Pulmonary artery endothelial cell (primary cell): Measurements from ENCODE around the gene DHH. TPM values are rescaled to one million over a fixed set of nuclear protein-coding genes. Genes with fewer than 3 reads are reported as not detected.

Experiments used
- total RNA-seq: library from RNA; depleted of rRNA; stranded (reverse); fragments of >200 nt; gene quantifications from 2 replicates; pipeline ENCODE4 v1.2.3, GENCODE V29; 2014

Gene DHH
- total RNA-seq, 1 donor from 2014 or later = 5.8 TPM

Other genes with a start within 250 kb of the DHH start
- 79.2 and 140 TPM in 2 replicates for gene DDX23, start 242.6 kb downstream of the DHH start, total RNA-seq
- gene RND1, start 228.9 kb downstream of the DHH start, total RNA-seq = 1.4 and 3.7 TPM in 2 replicates
- 20.6 and 23.0 TPM in 2 replicates for gene FKBP11, start 169.3 kb downstream of the DHH start, total RNA-seq
- gene ARF3, start 137.3 kb downstream of the DHH start, total RNA-seq = 46.8 and 56.2 TPM in 2 replicates
- under 0.01 TPM in 1 of 2 replicates, not detected in the other for gene WNT10B, start 123.1 kb downstream of the DHH start, total RNA-seq
- not detected in 2 replicates for gene WNT1, start 116.5 kb downstream of the DHH start, total RNA-seq
- gene DDN, start 95.4 kb downstream of the DHH start, total RNA-seq = 0.14 and 0.26 TPM in 2 replicates
- 41.2 and 64.7 TPM in 2 replicates for gene PRKAG1, start 76.0 kb downstream of the DHH start, total RNA-seq
- gene KMT2D, start 34.0 kb downstream of the DHH start, total RNA-seq = 29.7 and 36.8 TPM in 2 replicates
- 2.2 and 3.0 TPM in 2 replicates for gene RHEBL1, start 24.8 kb downstream of the DHH start, total RNA-seq
- 69.8 and 73.5 TPM in 2 replicates for gene LMBR1L, start 16.0 kb upstream of the DHH start, total RNA-seq
- gene TUBA1B, start 36.6 kb upstream of the DHH start, total RNA-seq = 2,136 and 3,345 TPM in 2 replicates
- 1,067 and 1,186 TPM in 2 replicates for gene TUBA1A, start 94.3 kb upstream of the DHH start, total RNA-seq
- gene TUBA1C, start 170.3 kb upstream of the DHH start, total RNA-seq = 419 and 740 TPM in 2 replicates
- gene PRPH, start 200.3 kb upstream of the DHH start, total RNA-seq = 0.26 and 0.53 TPM in 2 replicates
- gene TROAP, start 228.5 kb upstream of the DHH start, total RNA-seq = 16.9 and 19.6 TPM in 2 replicates
- 0.04 and 0.13 TPM in 2 replicates for gene C1QL4, start 242.4 kb upstream of the DHH start, total RNA-seq